GM23248 (cell line): ENCODE results near the gene ARHGAP44. TPM values are rescaled to one million over a fixed set of nuclear protein-coding genes. Genes with fewer than 3 reads are reported as not detected.

Experiments
- DNase-seq: peaks from one replicate; pipeline ENCODE4 v3.0.0-alpha.2; 2015
- H2AFZ ChIP-seq: fragments of 200-600 bp; sonication (generic); 2 replicates; pipeline ENCODE4 v1.6.1; 2016; ENCODE audit warnings: antibody characterized with exemption
- H3F3A ChIP-seq: fragments of 200-600 bp; sonication (generic); 2 replicates; pipeline ENCODE4 v1.6.1; 2016; ENCODE audit warnings: mild to moderate bottlenecking, antibody characterized with exemption, mixed run types; ENCODE audit not compliant: insufficient read depth
- H3K27ac ChIP-seq: fragments of 200-600 bp; sonication (generic); 2 replicates; pipeline ENCODE4 v1.5.1; 2016; ENCODE audit warnings: mild to moderate bottlenecking
- H3K27me3 ChIP-seq: fragments of 200-600 bp; sonication (generic); replicated peaks from 2 replicates; pipeline ENCODE4 v1.6.1; 2016; ENCODE audit warnings: mild to moderate bottlenecking; ENCODE audit not compliant: insufficient read depth
- H3K36me3 ChIP-seq: fragments of 200-600 bp; sonication (generic); 2 replicates; pipeline ENCODE4 v1.6.1; 2016; ENCODE audit warnings: low read depth, mild to moderate bottlenecking
- H3K4me1 ChIP-seq: fragments of 200-600 bp; sonication (generic); 2 replicates; pipeline ENCODE4 v1.6.1; 2016; ENCODE audit warnings: mild to moderate bottlenecking; ENCODE audit not compliant: insufficient read depth
- H3K4me2 ChIP-seq: fragments of 200-600 bp; sonication (generic); one replicate; pipeline ENCODE4 v1.6.1; 2016; ENCODE audit warnings: mild to moderate bottlenecking; ENCODE audit not compliant: unreplicated experiment
- H3K4me3 ChIP-seq: fragments of 200-600 bp; sonication (generic); 2 replicates; pipeline ENCODE4 v1.5.1; 2016; ENCODE audit warnings: mild to moderate bottlenecking
- H3K79me2 ChIP-seq: fragments of 200-600 bp; sonication (generic); 2 replicates; pipeline ENCODE4 v1.6.1; 2016; ENCODE audit warnings: mild to moderate bottlenecking; ENCODE audit not compliant: insufficient read depth
- H3K9ac ChIP-seq: fragments of 200-600 bp; sonication (generic); 2 replicates; pipeline ENCODE4 v1.6.1; 2016; ENCODE audit warnings: mild to moderate bottlenecking
- H3K9me2 ChIP-seq: fragments of 200-600 bp; sonication (generic); 2 replicates; pipeline ENCODE4 v1.6.1; 2016; ENCODE audit warnings: mixed run types, mild to moderate bottlenecking, moderate library complexity; ENCODE audit not compliant: insufficient read depth
- H3K9me3 ChIP-seq: fragments of 200-600 bp; sonication (generic); one replicate; pipeline ENCODE4 v1.6.1; 2017; ENCODE audit warnings: low read depth
- H4K20me1 ChIP-seq: fragments of 200-600 bp; sonication (generic); 2 replicates; pipeline ENCODE4 v1.6.0; 2016; ENCODE audit not compliant: insufficient read depth
- EZH2 ChIP-seq: fragments of 200-600 bp; sonication (generic); IDR thresholded peaks from 2 replicates; pipeline ENCODE4 v1.6.1; 2018; ENCODE audit warnings: antibody characterized with exemption, mild to moderate bottlenecking; ENCODE audit not compliant: insufficient read depth, poor library complexity, severe bottlenecking
- EZH2phosphoT487 ChIP-seq: fragments of 200-600 bp; sonication (generic); IDR thresholded peaks from 2 replicates; pipeline ENCODE4 v1.6.1; 2018; ENCODE audit warnings: antibody characterized with exemption, moderate library complexity, mild to moderate bottlenecking, low read depth; ENCODE audit not compliant: insufficient read depth
- WGBS, 2 experiments: methylation state at CpG; one replicate each; pipeline ENCODE4 v1.1.6; 2015 to 2017; ENCODE audit warnings: low lambda C conversion rate in 2 of 2, low coverage in 1 of 2; ENCODE audit errors: missing lambda C conversion rate in 2 of 2; 5-methylcytosine and 5-hydroxymethylcytosine counted together
- in situ Hi-C: fragments of 300-500 bp; cut with MboI; formaldehyde crosslinking; loops from 2 replicates; pipeline ENCODE4 v1.15.0; 2020
- polyA plus RNA-seq: library from polyadenylated mRNA; unstranded; fragments of >200 nt; fragmentation: Nextera tagmentation; extraction: Ambion mirVana; gene quantifications from 2 replicates; pipeline ENCODE4 v1.2.1, GENCODE V29; 2016
- total RNA-seq: library from RNA; depleted of rRNA; stranded (reverse); fragments of >200 nt; shearing (Covaris generic); gene quantifications from 2 replicates; pipeline ENCODE4 v1.2.3, GENCODE V29; 2014

The ARHGAP44 gene
- total and polyA plus RNA-seq, 2 experiments from 2014 or later = 0.11 to 0.33 TPM

- no peaks in the 10 kb centered on the region for H3K9me2 ChIP-seq
- no peak overlapping the region for H3K4me2 ChIP-seq
- no peak for DNase-seq
- no peak overlapping the region for H3K27ac ChIP-seq
- in situ Hi-C loops = no loop called here
- H3K9ac ChIP-seq = no peak overlapping the region
- no peak overlapping the region for H2AFZ ChIP-seq
- no peaks in the 10 kb centered on the region for H3K4me1 ChIP-seq
- no peaks in the 10 kb centered on the region for H3F3A ChIP-seq
- WGBS, 2 experiments = 43 to 47% methylated on average over 4 of the region's 4 CpGs
- TF ChIP-seq EZH2 = no peak
- H3K4me3 ChIP-seq = no peak overlapping the region
- no peaks in the 10 kb centered on the region for H3K79me2 ChIP-seq
- H3K36me3 ChIP-seq = no peaks in the 10 kb centered on the region
- no peaks in the 10 kb centered on the region for H3K9me3 ChIP-seq
- H3K27me3 ChIP-seq = no peaks in the 10 kb centered on the region
- no peaks in the 10 kb centered on the region for H4K20me1 ChIP-seq
Observed at GRCh38 chr17:12899604-12900003, 110.3 kb downstream of the ARHGAP44 start.

- Histone ChIP-seq H3K4me2 (no peak overlapping the region), H4K20me1 (no peaks in the 10 kb centered on the region), H3F3A (no peaks in the 10 kb centered on the region), H3K79me2 (no peaks in the 10 kb centered on the region), H3K9me2 (no peaks in the 10 kb centered on the region), H3K36me3 (no peaks in the 10 kb centered on the region), H3K27ac (no peak overlapping the region), H3K27me3 (no peaks in the 10 kb centered on the region), H3K4me3 (no peak overlapping the region), H3K4me1 (no peaks in the 10 kb centered on the region), H3K9ac (no peak overlapping the region), H2AFZ (no peak overlapping the region), H3K9me3 (no peaks in the 10 kb centered on the region)
- in situ Hi-C loops = no loop called here
- TF ChIP-seq EZH2 (no peak), EZH2phosphoT487 (no peak)
- WGBS, 2 experiments = 56 to 62% methylated on average over 6 of the region's 6 CpGs
- no peak for DNase-seq
Observed at GRCh38 chr17:12900474-12900873, 111.2 kb downstream of the ARHGAP44 start.

GRCh38 chr17:12902046-12902445, 112.7 kb downstream of the ARHGAP44 start:
- WGBS, 2 experiments = 30 to 32% methylated on average over 3 of the region's 3 CpGs
- in situ Hi-C loops = no loop called here

GRCh38 chr17:12907477-12907876, 118.2 kb downstream of the ARHGAP44 start:
- H4K20me1 ChIP-seq = no peaks in the 10 kb centered on the region
- no peaks in the 10 kb centered on the region for H3K4me1 ChIP-seq
- DNase-seq = no peak
- no peaks in the 10 kb centered on the region for H3K36me3 ChIP-seq
- no peaks in the 10 kb centered on the region for H3K9me2 ChIP-seq
- H3K4me2 ChIP-seq = no peak overlapping the region
- no peaks in the 10 kb centered on the region for H3F3A ChIP-seq
- H3K27me3 ChIP-seq = no peaks in the 10 kb centered on the region
- H3K9ac ChIP-seq = no peak overlapping the region
- H3K27ac ChIP-seq = no peak overlapping the region
- TF ChIP-seq EZH2 (no peak), EZH2phosphoT487 (no peak)
- no peaks in the 10 kb centered on the region for H3K79me2 ChIP-seq
- H3K9me3 ChIP-seq = peaks cover 3% of the 10 kb centered on the region
- no peak overlapping the region for H3K4me3 ChIP-seq
- in situ Hi-C loops = no loop called here
- H2AFZ ChIP-seq = no peak overlapping the region

More at GRCh38 chr17:12902046-12902445, 112.7 kb downstream of the ARHGAP44 start:
- Histone ChIP-seq H3K4me3 (no peak overlapping the region), H3K9ac (no peak overlapping the region), H3K4me1 (no peaks in the 10 kb centered on the region), H3K36me3 (no peaks in the 10 kb centered on the region), H3F3A (no peaks in the 10 kb centered on the region), H3K9me2 (no peaks in the 10 kb centered on the region), H3K79me2 (no peaks in the 10 kb centered on the region), H3K9me3 (no peaks in the 10 kb centered on the region), H3K27me3 (no peaks in the 10 kb centered on the region), H2AFZ (no peak overlapping the region), H4K20me1 (no peaks in the 10 kb centered on the region), H3K4me2 (no peak overlapping the region), H3K27ac (no peak overlapping the region)
- DNase-seq = no peak
- TF ChIP-seq EZH2 = no peak
- no peak for TF ChIP-seq EZH2phosphoT487

GRCh38 chr17:12909046-12909445, 119.7 kb downstream of the ARHGAP44 start:
- TF ChIP-seq EZH2 (no peak), EZH2phosphoT487 (no peak)
- H3K9me2 ChIP-seq = no peaks in the 10 kb centered on the region
- no peak overlapping the region for H2AFZ ChIP-seq
- no peaks in the 10 kb centered on the region for H4K20me1 ChIP-seq
- no peaks in the 10 kb centered on the region for H3K27me3 ChIP-seq
- no peaks in the 10 kb centered on the region for H3K36me3 ChIP-seq
- no peak overlapping the region for H3K4me2 ChIP-seq
- in situ Hi-C loops = no loop called here
- H3K4me3 ChIP-seq = no peak overlapping the region
- no peak overlapping the region for H3K9ac ChIP-seq
- H3K79me2 ChIP-seq = no peaks in the 10 kb centered on the region
- no peaks in the 10 kb centered on the region for H3F3A ChIP-seq
- H3K27ac ChIP-seq = no peak overlapping the region
- no peaks in the 10 kb centered on the region for H3K4me1 ChIP-seq
- WGBS, 2 experiments = 66 to 77% methylated on average over 5 of the region's 5 CpGs
- H3K9me3 ChIP-seq = peaks cover 3% of the 10 kb centered on the region
- DNase-seq = no peak
